Fibroblast of lung (primary cell): Measurements from ENCODE around the gene SCAPER. TPM values are rescaled to one million over a fixed set of nuclear protein-coding genes. Genes with fewer than 3 reads are reported as not detected.

Experiments
- DNase-seq, 2 donors: peaks; one replicate each; pipeline versions ENCODE4 v3.0.0 to v3.0.0-alpha.2; 2010; ENCODE audit warnings: low read depth in 2 of 2
- H2AFZ ChIP-seq: 2 replicates; pipeline ENCODE4 v1.5.1; 2012; ENCODE audit warnings: low read length, control low read depth, inconsistent platforms
- H3K27ac ChIP-seq: 2 replicates; pipeline ENCODE4 v1.5.1; 2011; ENCODE audit warnings: low read length, control low read depth; ENCODE audit not compliant: insufficient read depth
- H3K27me3 ChIP-seq: 2 replicates; pipeline ENCODE4 v1.5.1; 2011; ENCODE audit warnings: mild to moderate bottlenecking, low read length; ENCODE audit not compliant: control insufficient read depth, insufficient read depth
- H3K36me3 ChIP-seq: 2 replicates; pipeline ENCODE4 v1.5.1; 2011; ENCODE audit warnings: low read length; ENCODE audit not compliant: control insufficient read depth, insufficient read depth
- H3K4me1 ChIP-seq: 2 replicates; pipeline ENCODE4 v1.5.1; 2011; ENCODE audit warnings: low read length; ENCODE audit not compliant: control insufficient read depth, insufficient read depth; ENCODE audit errors: extremely low read depth
- H3K4me2 ChIP-seq: 2 replicates; pipeline ENCODE4 v1.5.1; 2011; ENCODE audit warnings: low read length, control low read depth; ENCODE audit not compliant: insufficient read depth; ENCODE audit errors: extremely low read depth
- H3K4me3 ChIP-seq, 4 experiments: fragments of 200-600 bp in 1 of 4; sonication (generic) in 1 of 4; replicated peaks in 1 of 4; 2 replicates each; pipeline ENCODE4 v1.5.1; 2011 to 2016; ENCODE audit warnings: low read length in 4 of 4, low read depth in 3 of 4, mild to moderate bottlenecking in 3 of 4, control low read depth in 2 of 4, inconsistent platforms in 1 of 4, mixed read lengths in 1 of 4; ENCODE audit not compliant: insufficient read depth in 1 of 4; ENCODE audit errors: control extremely low read depth in 1 of 4
- H3K79me2 ChIP-seq: 2 replicates; pipeline ENCODE4 v1.5.1; 2012; ENCODE audit warnings: mild to moderate bottlenecking, low read length, inconsistent platforms; ENCODE audit not compliant: control insufficient read depth, insufficient read depth
- H3K9ac ChIP-seq: 2 replicates; pipeline ENCODE4 v1.5.1; 2011; ENCODE audit warnings: mild to moderate bottlenecking, low read length, control low read depth; ENCODE audit not compliant: insufficient read depth
- H3K9me3 ChIP-seq: 2 replicates; pipeline ENCODE4 v1.5.1; 2012; ENCODE audit warnings: low read depth, low read length; ENCODE audit not compliant: control insufficient read depth, insufficient read depth
- H4K20me1 ChIP-seq: 2 replicates; pipeline ENCODE4 v1.5.1; 2011; ENCODE audit warnings: low read length; ENCODE audit not compliant: control insufficient read depth, insufficient read depth; ENCODE audit errors: extremely low read depth
- EZH2 ChIP-seq: IDR thresholded peaks from 2 replicates; pipeline ENCODE4 v1.5.1; 2012; ENCODE audit warnings: low read length, control low read depth, mild to moderate bottlenecking; ENCODE audit errors: missing control alignments
- polyA plus RNA-seq, 2 donors: library from polyadenylated mRNA; depleted of rRNA in 1 of 2; stranded (reverse) in 1 of 2; unstranded in 1 of 2; fragments of >200 nt; gene quantifications; 2 replicates each; pipeline ENCODE4 v1.2.1, GENCODE V29; 2011 to 2012; ENCODE audit warnings: missing spikeins in 1 of 2
- total RNA-seq: library from RNA; depleted of rRNA; stranded (reverse); fragments of >200 nt; gene quantifications from 2 replicates; pipeline ENCODE4 v1.2.1, GENCODE V29; 2014
- TF ChIP-seq, protein P1 (sequence below), 2 donors: IDR thresholded peaks in 1 of 2; conservative IDR thresholded peaks in 1 of 2; 1 replicate in 1 of 2; 2 replicates in 1 of 2; pipeline ENCODE4 v1.5.1; 2011 to 2012; ENCODE audit warnings: low read length in 2 of 2, control low read depth in 1 of 2, inconsistent platforms in 1 of 2, low read depth in 1 of 2, mild to moderate bottlenecking in 1 of 2

Gene SCAPER
- total and polyA plus RNA-seq, 2 donors (not counting 1 experiment from before 2014, with no cell fraction given) = 2.3 to 9.1 TPM

DNA sequence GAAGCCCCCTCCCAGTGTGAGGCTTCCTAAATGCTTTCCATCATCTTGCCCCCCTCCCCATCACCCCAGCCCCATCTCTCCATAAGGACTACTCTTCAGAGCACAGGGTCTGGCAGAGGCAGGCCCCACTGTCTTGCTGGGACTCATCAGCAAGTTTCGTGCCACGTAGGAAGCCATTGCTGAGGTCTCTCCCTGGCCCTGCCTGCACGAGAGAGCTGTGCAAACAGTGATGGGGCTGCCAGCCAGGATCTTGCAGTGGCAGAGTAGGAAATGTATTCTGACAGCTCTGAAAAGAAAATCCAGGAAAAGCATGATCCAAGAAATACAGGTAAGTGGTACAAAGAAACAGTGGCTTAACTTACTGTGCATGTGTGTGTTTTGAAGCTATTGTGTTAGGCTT is 546.0 kb downstream of the SCAPER start:
- Histone ChIP-seq H3K4me3 (no peak overlapping the region), H3K27ac (no peak overlapping the region), H2AFZ (no peak overlapping the region), H3K36me3 (no peaks in the 10 kb centered on the region), H3K4me2 (no peak overlapping the region), H3K79me2 (no peaks in the 10 kb centered on the region), H4K20me1 (no peaks in the 10 kb centered on the region), H3K4me1 (no peaks in the 10 kb centered on the region), H3K9me3 (no peaks in the 10 kb centered on the region), H3K27me3 (no peaks in the 10 kb centered on the region), H3K9ac (no peak overlapping the region)
- TF ChIP-seq, protein P1, sequence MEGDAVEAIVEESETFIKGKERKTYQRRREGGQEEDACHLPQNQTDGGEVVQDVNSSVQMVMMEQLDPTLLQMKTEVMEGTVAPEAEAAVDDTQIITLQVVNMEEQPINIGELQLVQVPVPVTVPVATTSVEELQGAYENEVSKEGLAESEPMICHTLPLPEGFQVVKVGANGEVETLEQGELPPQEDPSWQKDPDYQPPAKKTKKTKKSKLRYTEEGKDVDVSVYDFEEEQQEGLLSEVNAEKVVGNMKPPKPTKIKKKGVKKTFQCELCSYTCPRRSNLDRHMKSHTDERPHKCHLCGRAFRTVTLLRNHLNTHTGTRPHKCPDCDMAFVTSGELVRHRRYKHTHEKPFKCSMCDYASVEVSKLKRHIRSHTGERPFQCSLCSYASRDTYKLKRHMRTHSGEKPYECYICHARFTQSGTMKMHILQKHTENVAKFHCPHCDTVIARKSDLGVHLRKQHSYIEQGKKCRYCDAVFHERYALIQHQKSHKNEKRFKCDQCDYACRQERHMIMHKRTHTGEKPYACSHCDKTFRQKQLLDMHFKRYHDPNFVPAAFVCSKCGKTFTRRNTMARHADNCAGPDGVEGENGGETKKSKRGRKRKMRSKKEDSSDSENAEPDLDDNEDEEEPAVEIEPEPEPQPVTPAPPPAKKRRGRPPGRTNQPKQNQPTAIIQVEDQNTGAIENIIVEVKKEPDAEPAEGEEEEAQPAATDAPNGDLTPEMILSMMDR (conservative IDR thresholded peaks at IDR 0.05 in 1 of 2, IDR thresholded peaks at IDR 0.05 in 1 of 2; ENCODE audit: low read depth in 1 of 2, low read length in 2 of 2) = no peak
- TF ChIP-seq EZH2 = no peak
- no peak for DNase-seq

DNA sequence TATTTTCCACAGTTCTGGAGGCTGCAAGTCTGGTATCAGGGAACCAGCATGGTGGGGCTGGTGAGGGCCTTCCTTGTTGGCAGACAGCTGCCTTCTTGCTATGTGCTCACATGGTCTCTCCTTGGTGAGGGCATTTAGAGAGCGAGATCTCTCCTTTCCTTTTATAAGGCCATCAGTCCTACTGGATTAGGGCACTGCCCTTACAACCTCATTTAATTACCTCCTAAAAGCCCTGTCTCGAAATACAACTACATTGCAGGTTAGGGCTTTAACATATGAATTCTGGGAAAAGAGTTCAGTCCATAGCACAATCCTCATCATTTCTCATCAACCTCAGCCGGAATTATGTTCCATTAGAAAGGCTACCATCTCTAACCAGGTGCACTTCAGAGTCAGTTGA is 546.7 kb downstream of the SCAPER start:
- no peaks in the 10 kb centered on the region for H3K79me2 ChIP-seq
- no peaks in the 10 kb centered on the region for H3K4me1 ChIP-seq
- no peaks in the 10 kb centered on the region for H3K27me3 ChIP-seq
- H4K20me1 ChIP-seq = no peaks in the 10 kb centered on the region
- no peak for DNase-seq
- no peak overlapping the region for H3K27ac ChIP-seq
- no peaks in the 10 kb centered on the region for H3K36me3 ChIP-seq
- H3K9ac ChIP-seq = no peak overlapping the region
- H3K9me3 ChIP-seq = no peaks in the 10 kb centered on the region
- no peak overlapping the region for H3K4me3 ChIP-seq
- TF ChIP-seq, protein P1 (conservative IDR thresholded peaks at IDR 0.05 in 1 of 2, IDR thresholded peaks at IDR 0.05 in 1 of 2; ENCODE audit: low read depth in 1 of 2, low read length in 2 of 2) = no peak
- no peak for TF ChIP-seq EZH2
- no peak overlapping the region for H2AFZ ChIP-seq
- H3K4me2 ChIP-seq = no peak overlapping the region

DNA sequence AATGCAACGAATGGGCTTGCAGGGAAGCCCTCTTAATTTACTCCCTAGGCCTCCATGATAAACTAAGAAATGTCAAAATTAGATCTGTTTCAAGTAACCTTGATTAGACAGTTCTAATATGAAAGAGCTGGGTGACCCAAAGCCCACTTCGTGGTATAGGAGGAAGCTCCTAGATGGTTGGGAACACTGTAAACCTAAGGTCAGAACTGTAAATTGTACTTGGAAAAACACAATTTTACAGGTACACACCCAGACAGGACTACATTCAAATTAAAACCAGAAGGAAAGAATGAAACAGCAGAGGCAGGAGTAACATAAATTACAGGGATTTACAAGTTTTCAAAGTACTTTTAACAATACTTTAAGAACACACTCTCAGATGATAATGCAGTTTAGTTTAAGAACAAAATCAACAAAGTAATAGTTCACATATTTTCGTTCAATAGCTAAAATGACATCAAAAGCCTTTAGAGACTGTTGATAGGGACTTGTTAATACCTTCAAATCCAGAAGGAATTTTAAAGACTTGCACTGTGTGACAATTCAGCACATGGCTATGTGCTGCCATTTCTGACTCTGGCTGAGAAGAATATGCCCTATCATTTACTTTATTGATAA is 550.2 kb downstream of the SCAPER start:
- H3K79me2 ChIP-seq = no peaks in the 10 kb centered on the region
- TF ChIP-seq, protein P1 (conservative IDR thresholded peaks at IDR 0.05 in 1 of 2, IDR thresholded peaks at IDR 0.05 in 1 of 2; ENCODE audit: low read depth in 1 of 2, low read length in 2 of 2) = no peak
- no peak for TF ChIP-seq EZH2
- no peak for DNase-seq
- no peak overlapping the region for H2AFZ ChIP-seq
- no peak overlapping the region for H3K9ac ChIP-seq
- H4K20me1 ChIP-seq = no peaks in the 10 kb centered on the region
- H3K27me3 ChIP-seq = no peaks in the 10 kb centered on the region
- H3K36me3 ChIP-seq = no peaks in the 10 kb centered on the region
- no peaks in the 10 kb centered on the region for H3K9me3 ChIP-seq
- no peak overlapping the region for H3K27ac ChIP-seq
- no peak overlapping the region for H3K4me2 ChIP-seq
- no peak overlapping the region for H3K4me3 ChIP-seq
- H3K4me1 ChIP-seq = no peaks in the 10 kb centered on the region
